Activated T-cell treated with anti-CD3 and anti-CD28 coated beads, Interleukin-2, amount 50 U/mL, for 72 hours (primary cell): ENCODE data around the gene MAB21L1. TPM values are rescaled to one million over a fixed set of nuclear protein-coding genes. Genes with fewer than 3 reads are reported as not detected.
A peak's percentile ranks its signal among the peaks of the same experiment; 100 is the strongest.

ENCODE experiments used
- ATAC-seq, 2 donors: fragments of 150-1000 bp; cut with Tn5 transposase; replicated peaks in 1 of 2; 2 replicates each; pipeline ENCODE4 v1.10.0; 2021; ENCODE audit warnings: moderate library complexity in 2 of 2, mild to moderate bottlenecking in 1 of 2
- DNase-seq, 2 donors: peaks; one replicate each; pipeline ENCODE4 v3.0.0; 2021 to 2022; ENCODE audit warnings: mixed read lengths in 1 of 2
- H3K27ac Mint-ChIP-seq: one replicate; pipeline ENCODE4 v1.8.0; 2022; ENCODE audit warnings: mild to moderate bottlenecking, moderate library complexity, mixed read lengths
- H3K27me3 Mint-ChIP-seq: one replicate; pipeline ENCODE4 v1.8.0; 2022; ENCODE audit warnings: low read depth, mixed read lengths
- H3K36me3 Mint-ChIP-seq, 2 donors: one replicate each; pipeline ENCODE4 v1.8.0; 2022; ENCODE audit warnings: mixed read lengths in 2 of 2, mild to moderate bottlenecking in 1 of 2; ENCODE audit not compliant: insufficient read depth in 2 of 2
- H3K4me1 Mint-ChIP-seq: one replicate; pipeline ENCODE4 v1.8.0; 2022; ENCODE audit warnings: low read depth, mixed read lengths
- H3K4me3 Mint-ChIP-seq, 2 donors: one replicate each; pipeline ENCODE4 v1.8.0; 2022; ENCODE audit warnings: mild to moderate bottlenecking in 2 of 2, mixed read lengths in 2 of 2, moderate library complexity in 2 of 2
- H3K9me3 Mint-ChIP-seq, 2 donors: one replicate each; pipeline ENCODE4 v1.8.0; 2022; ENCODE audit warnings: mixed read lengths in 2 of 2
- total RNA-seq, 2 donors: library from RNA; stranded (reverse); gene quantifications; one replicate each; pipeline ENCODE4 v1.2.3, GENCODE V29; 2022

Gene MAB21L1
- not detected for total RNA-seq

DNA sequence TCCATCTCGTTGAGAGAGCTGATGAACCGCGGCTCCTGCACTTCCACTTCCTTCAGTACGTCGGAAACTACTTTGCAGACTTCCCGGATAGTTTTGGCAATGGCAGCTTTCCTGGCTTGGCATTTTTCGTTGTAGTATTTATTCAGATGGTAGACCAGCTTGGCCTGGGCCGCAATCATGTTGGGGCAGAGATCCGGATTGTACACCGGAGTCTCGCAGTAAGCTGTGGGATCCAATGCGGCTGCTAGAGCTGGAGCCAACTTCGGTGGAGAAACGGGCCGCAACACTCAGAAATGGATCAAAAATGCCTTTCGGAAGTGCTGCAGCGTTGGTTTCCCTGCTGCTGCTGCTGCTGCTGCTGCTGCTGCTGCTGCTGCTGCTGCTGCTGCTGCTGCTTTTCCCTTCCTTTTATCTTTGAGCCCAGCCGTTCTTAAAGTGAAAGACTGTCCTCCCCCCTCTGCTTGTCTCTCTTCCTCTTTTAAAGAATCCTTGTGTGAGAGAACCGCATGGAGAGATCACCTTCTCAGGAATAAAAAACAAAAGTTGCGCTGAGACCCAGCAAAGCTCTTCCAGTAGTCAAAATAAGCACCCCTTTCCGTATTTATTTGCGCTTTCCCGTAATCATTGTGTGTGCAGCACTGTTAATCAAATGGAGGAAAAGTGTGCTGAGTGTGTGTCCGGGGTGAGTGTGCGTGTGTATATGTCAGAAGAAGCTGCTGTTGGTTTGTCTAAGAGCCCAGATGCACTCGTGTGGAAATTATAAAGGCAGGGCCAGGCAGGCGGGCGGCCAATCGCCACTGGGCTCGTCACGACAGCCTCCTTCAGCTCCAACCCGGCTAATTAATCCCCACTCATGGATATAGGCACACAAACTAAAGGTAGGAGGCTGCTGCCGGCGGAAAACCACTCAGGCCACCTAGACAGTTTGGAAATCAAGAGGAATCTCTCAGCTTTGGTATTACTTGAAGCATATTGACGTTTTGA, at the start of gene MAB21L1:
TSS of gene MAB21L1 (minus strand) at position 730 of the 984 bp plus-strand sequence. CDS start at position 179, 551 bp downstream.
- ATAC-seq, result peak; percentile 24 to 28
- peaks cover 2 to 9% of the 10 kb centered on the region in 2 donors for H3K36me3 Mint-ChIP-seq

DNA sequence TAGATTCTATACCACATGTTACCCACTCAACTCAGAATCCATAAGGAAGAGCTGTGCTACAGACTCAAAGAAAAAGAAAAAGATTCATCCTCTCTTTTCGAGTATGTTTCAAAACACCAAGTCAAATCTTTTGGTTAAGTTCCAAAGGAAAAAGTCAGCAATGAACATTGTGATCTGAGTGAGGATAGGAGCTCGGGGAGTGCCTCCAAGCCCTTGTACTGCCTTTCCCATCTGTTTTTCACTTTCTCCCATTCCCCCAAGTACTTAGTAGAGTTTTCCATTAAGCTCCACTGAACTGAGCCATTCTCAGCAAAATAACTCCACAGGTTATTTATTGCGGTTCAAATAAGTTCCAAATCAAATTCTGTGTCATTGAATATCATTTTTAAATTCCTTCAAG, 47.7 kb upstream of the MAB21L1 start:
- Mint-ChIP-seq H3K27me3 (no peaks in the 10 kb centered on the region), H3K4me3 (no peak overlapping the region), H3K36me3 (no peaks in the 10 kb centered on the region), H3K9me3 (peaks cover 0 to 4% of the 10 kb centered on the region in 2 donors), H3K27ac (no peak overlapping the region), H3K4me1 (no peaks in the 10 kb centered on the region)
- no peak for DNase-seq
- no peak for ATAC-seq

More for the DNA sequence above, at the start of gene MAB21L1:
- H3K9me3 Mint-ChIP-seq, result no peaks in the 10 kb centered on the region
- H3K27ac Mint-ChIP-seq, result peak within 1 kb of the TSS; percentile 60
- peaks cover 52% of the 10 kb centered on the region for H3K4me1 Mint-ChIP-seq
- DNase-seq, result peak; percentile 2 to 6
- H3K4me3 Mint-ChIP-seq, result peak within 1 kb of the TSS; percentile 77 to 86
- peaks cover 60% of the 10 kb centered on the region for H3K27me3 Mint-ChIP-seq

DNA sequence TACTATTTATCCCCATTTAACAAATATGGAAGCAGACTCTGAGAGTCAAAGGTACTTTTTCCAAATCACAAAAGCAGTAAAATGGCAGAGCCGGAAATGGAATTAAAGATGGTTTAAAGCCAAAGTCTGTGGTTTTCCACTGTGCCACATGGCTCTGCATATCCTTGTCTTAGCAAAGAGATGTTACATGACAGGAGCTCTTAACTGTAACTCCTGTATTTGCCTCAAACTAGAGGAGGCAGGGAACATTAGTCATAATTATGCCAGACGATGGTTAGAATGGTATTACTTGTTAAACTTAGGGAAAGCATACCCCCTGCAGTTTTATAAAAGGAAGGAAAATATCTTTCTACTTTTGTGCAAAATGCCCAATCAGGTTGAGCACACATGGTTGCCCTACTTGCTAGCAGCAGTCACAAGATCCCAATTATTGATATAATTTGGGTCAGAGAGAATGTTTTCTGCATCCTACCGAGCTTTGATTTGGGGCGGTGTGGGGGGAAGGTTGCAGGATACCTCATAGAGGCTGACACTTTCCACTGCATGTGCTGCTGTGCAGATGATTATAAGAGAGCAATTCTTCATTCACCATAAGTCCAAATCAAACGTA, 42.0 kb upstream of the MAB21L1 start:
- Mint-ChIP-seq H3K36me3 (no peaks in the 10 kb centered on the region), H3K9me3 (peaks cover 0 to 4% of the 10 kb centered on the region in 2 donors), H3K27me3 (no peaks in the 10 kb centered on the region), H3K27ac (no peak overlapping the region), H3K4me1 (no peaks in the 10 kb centered on the region), H3K4me3 (no peak overlapping the region)
- ATAC-seq (no peak), DNase-seq (no peak)

DNA sequence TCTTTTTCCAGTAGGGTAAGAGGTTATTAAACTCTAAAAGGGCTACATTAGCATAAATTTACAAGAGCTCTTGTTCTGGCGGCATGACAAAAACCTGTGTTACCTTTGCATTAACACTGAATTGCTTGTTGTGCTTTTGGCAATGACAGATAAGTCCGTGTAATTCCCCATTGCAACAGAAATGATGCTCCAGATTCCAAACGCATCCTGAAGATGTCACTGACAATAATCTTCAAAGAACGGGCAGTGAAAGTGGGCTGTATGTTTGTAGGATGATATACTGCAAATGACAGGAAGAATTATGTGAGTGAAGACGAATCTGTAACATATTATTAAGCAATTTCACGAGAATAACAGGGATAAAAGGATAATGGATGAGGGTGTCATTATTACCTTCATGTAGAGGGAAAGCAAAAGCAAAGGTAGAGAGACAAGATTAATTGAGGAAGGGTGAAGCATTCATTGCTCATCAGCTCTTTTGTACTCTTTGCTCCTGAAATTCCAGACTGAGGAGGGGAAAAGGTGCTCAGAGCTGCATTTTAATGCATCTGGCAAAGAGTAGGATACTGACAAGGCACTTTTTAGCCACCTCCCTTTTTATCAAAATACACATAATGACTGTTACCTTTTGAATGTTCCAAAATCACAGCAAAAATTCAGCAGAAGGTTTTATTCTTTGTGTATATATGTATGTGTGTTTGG, 38.5 kb upstream of the MAB21L1 start:
- no peaks in the 10 kb centered on the region for H3K27me3 Mint-ChIP-seq
- no peaks in the 10 kb centered on the region for H3K4me1 Mint-ChIP-seq
- ATAC-seq, result no peak
- DNase-seq, result no peak
- H3K9me3 Mint-ChIP-seq, result peaks cover 0 to 3% of the 10 kb centered on the region in 2 donors
- no peaks in the 10 kb centered on the region for H3K36me3 Mint-ChIP-seq
- no peak overlapping the region for H3K4me3 Mint-ChIP-seq
- H3K27ac Mint-ChIP-seq, result no peak overlapping the region

DNA sequence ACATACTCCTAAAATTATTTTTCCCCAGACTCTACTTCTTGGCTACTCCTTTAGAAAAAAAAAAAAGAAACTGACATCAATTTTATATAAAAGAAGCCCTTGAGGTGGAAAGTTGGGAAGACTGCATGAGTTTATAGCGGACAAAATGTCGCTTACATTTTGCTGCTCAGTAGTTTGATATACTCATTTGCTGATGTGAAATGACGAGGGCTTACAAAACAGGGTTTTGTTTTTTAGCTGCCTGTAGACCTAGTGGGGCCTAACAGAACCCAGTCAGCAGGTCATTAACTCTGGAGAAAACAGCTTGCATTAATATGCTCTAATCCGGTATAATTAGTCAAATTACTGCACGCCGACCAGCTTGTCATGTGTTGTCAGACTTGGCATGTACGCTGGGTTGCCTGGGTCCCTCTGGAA, 37.6 kb upstream of the MAB21L1 start:
- Mint-ChIP-seq H3K27me3 (no peaks in the 10 kb centered on the region), H3K36me3 (no peaks in the 10 kb centered on the region), H3K9me3 (no peaks in the 10 kb centered on the region), H3K4me1 (no peaks in the 10 kb centered on the region), H3K27ac (no peak overlapping the region), H3K4me3 (no peak overlapping the region)
- DNase-seq (no peak), ATAC-seq (no peak)

DNA sequence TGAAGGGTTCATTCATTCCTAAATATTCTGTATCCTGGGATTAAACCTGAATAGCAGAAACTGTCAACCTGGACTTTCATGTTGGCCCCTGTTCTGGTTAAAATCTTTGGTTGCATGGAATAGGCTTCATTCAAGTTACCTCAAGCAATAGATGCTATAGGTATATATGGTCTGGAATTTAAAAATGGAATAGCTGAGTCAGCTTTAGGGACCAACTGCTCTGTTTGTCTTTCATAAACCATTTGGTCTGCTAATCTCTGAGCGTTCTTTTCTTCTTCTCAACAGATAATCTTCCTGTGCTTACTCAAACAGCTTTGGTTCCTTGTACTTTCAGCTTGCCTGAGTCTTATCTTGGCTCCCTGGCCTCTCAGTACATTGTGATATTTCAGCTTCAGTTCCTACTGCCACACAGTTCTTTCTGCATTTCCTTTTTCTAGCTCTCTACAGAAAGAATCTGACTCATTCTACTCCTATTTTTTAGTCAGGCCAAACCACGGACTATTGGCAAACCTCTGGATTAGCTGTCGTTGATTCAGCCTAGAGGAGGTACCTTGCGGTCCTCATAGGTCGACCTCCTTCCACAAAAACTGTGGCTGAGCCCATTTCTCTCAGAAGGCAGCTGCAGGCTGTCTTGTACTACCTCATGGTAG, 35.9 kb upstream of the MAB21L1 start:
- Mint-ChIP-seq H3K36me3 (no peaks in the 10 kb centered on the region), H3K27me3 (no peaks in the 10 kb centered on the region), H3K4me3 (no peak overlapping the region), H3K4me1 (no peaks in the 10 kb centered on the region), H3K27ac (no peak overlapping the region), H3K9me3 (no peaks in the 10 kb centered on the region)
- ATAC-seq, result no peak
- DNase-seq, result no peak

GRCh38 chr13:35502456-35502855, 26.0 kb upstream of the MAB21L1 start:
- no peaks in the 10 kb centered on the region for H3K36me3 Mint-ChIP-seq
- ATAC-seq, result no peak
- H3K27ac Mint-ChIP-seq, result no peak overlapping the region

DNA sequence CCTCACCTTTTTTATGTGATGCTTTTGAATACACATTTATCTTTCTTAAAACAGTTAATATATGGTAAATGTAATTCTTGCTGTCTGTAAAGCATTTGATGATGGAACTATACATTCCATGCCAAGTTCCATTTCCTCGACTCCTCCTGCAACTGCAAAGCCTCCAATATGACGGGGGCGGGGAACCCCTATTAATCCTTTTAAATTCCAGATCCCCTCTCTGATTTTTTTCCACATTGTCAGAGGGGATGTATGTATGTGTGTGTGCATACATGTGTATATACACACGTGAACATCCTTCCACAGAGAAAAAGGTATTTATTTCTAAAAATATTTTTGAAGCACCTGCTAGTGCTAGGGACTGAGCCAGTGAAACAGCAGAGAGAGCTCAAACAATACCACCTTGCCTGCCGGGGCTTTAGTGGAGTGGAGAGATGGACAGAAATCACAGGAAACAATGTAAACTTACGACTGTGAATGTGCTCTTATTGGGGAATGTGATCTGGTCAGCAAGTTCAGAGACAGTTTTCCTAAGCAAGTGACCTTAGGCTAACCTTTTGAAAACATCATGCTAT, 25.3 kb upstream of the MAB21L1 start:
- no peak overlapping the region for H3K4me3 Mint-ChIP-seq
- H3K4me1 Mint-ChIP-seq, result no peaks in the 10 kb centered on the region
- ATAC-seq (no peak), DNase-seq (no peak)
- no peak overlapping the region for H3K27ac Mint-ChIP-seq
- no peaks in the 10 kb centered on the region for H3K36me3 Mint-ChIP-seq
- H3K27me3 Mint-ChIP-seq, result no peaks in the 10 kb centered on the region
- no peaks in the 10 kb centered on the region for H3K9me3 Mint-ChIP-seq

More at GRCh38 chr13:35502456-35502855, 26.0 kb upstream of the MAB21L1 start:
- Mint-ChIP-seq H3K27me3 (no peaks in the 10 kb centered on the region), H3K9me3 (no peaks in the 10 kb centered on the region), H3K4me1 (no peaks in the 10 kb centered on the region), H3K4me3 (no peak overlapping the region)
- DNase-seq, result no peak

GRCh38 chr13:35500144-35500543, 23.7 kb upstream of the MAB21L1 start:
- ATAC-seq (no peak), DNase-seq (no peak)
- H3K27me3 Mint-ChIP-seq, result no peaks in the 10 kb centered on the region
- H3K27ac Mint-ChIP-seq, result no peak overlapping the region
- H3K4me1 Mint-ChIP-seq, result no peaks in the 10 kb centered on the region
- no peak overlapping the region for H3K4me3 Mint-ChIP-seq
- no peaks in the 10 kb centered on the region for H3K36me3 Mint-ChIP-seq
- H3K9me3 Mint-ChIP-seq, result no peaks in the 10 kb centered on the region

- no peak for ATAC-seq
- no peak overlapping the region for H3K4me3 Mint-ChIP-seq
These were observed 23.2 kb upstream of the MAB21L1 start for GRCh38 chr13:35499676-35500075.

DNA sequence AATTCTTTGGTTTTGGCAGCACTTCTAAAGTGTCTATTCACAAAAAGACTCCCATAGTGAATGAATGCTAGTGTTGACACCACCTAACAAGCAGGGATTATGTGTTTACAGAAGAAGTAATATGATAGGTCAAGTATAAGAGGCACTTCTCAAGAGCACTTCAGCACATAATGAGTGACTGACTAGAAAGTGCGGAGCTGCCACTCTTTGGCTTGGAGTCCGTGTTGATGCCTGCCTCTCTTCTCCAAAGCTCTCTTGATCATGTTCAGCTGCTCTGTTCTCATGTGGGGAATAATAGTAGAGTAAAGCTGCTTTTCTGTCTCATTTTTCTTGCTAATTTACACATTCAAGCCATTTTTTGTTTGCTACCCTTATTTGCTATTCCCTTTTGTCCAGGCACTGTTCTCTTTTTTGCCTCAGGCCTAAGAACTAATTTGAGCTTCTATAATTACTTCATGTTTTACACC, 22.7 kb upstream of the MAB21L1 start:
- Mint-ChIP-seq H3K9me3 (no peaks in the 10 kb centered on the region), H3K27ac (no peak overlapping the region), H3K27me3 (no peaks in the 10 kb centered on the region), H3K4me3 (no peak overlapping the region), H3K4me1 (no peaks in the 10 kb centered on the region), H3K36me3 (peaks cover 0 to 1% of the 10 kb centered on the region in 2 donors)
- DNase-seq (no peak), ATAC-seq (no peak)

More at GRCh38 chr13:35499676-35500075, 23.2 kb upstream of the MAB21L1 start:
- no peaks in the 10 kb centered on the region for H3K27me3 Mint-ChIP-seq
- no peaks in the 10 kb centered on the region for H3K9me3 Mint-ChIP-seq
- H3K4me1 Mint-ChIP-seq, result no peaks in the 10 kb centered on the region
- peaks cover 0 to 1% of the 10 kb centered on the region in 2 donors for H3K36me3 Mint-ChIP-seq
- DNase-seq, result no peak
- no peak overlapping the region for H3K27ac Mint-ChIP-seq

DNA sequence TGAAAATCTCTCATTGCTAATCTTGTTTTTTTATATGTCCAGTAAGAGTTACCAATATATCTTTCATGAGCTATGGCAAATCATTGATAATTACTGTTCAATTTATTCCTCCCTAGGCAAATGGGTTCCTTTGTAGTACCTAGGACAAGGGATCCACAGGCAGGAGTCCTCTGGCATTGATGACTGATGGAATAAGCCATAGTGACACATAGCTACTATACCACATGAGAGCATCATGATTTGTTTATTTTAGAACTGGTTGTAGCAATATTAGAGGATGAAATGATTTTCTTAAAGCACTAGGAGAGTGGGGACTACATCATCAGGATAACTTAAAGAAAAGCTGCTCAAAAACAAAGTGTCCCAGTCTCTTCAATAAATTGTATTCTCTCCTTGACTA, 21.7 kb upstream of the MAB21L1 start:
- Mint-ChIP-seq H3K4me3 (no peak overlapping the region), H3K9me3 (peaks cover 0 to 3% of the 10 kb centered on the region in 2 donors), H3K27ac (no peak overlapping the region), H3K27me3 (no peaks in the 10 kb centered on the region), H3K36me3 (peaks cover 0 to 1% of the 10 kb centered on the region in 2 donors), H3K4me1 (no peaks in the 10 kb centered on the region)
- ATAC-seq, result no peak
- DNase-seq, result no peak
